B cell (primary cell): Measurements from ENCODE around the gene TULP3. TPM values are rescaled to one million over a fixed set of nuclear protein-coding genes. Genes with fewer than 3 reads are reported as not detected.

ENCODE experiments used
- ATAC-seq: fragments of 200-7000 bp; cut with Tn5 transposase; one replicate; pipeline ENCODE4 v1.10.0; 2021; ENCODE audit warnings: low read depth, mild to moderate bottlenecking, moderate number of reproducible peaks, moderate library complexity
- CTCF ChIA-PET: fragments of 350-600 bp; sonication (Branson Sonifier 250); formaldehyde crosslinking; loops from one replicate; lab custom pipeline; 2021; ENCODE audit warnings: antibody characterized with exemption, inconsistent platforms; lab: Charles Lee
- POLR2A ChIA-PET: fragments of 350-600 bp; sonication (Branson Sonifier 250); formaldehyde crosslinking; loops from one replicate; lab custom pipeline; 2021; ENCODE audit warnings: antibody characterized with exemption; lab: Charles Lee
- DNase-seq: peaks from one replicate; pipeline ENCODE4 v3.0.0; 2013
- H2AFZ ChIP-seq: 2 replicates; pipeline ENCODE4 v1.6.1; 2012; ENCODE audit warnings: mild to moderate bottlenecking, low read depth, low read length; ENCODE audit not compliant: insufficient read depth, poor library complexity, severe bottlenecking
- H3K27ac ChIP-seq, 2 donors: 1 replicate in 1 of 2; 2 replicates in 1 of 2; pipeline ENCODE4 v1.5.1; 2012 to 2013; ENCODE audit warnings: low read length in 2 of 2, mild to moderate bottlenecking in 2 of 2, moderate library complexity in 1 of 2
- H3K27me3 ChIP-seq, 4 experiments: fragments of 200-600 bp in 1 of 4; sonication (generic) in 1 of 4; replicated peaks in 1 of 4; 1 replicate in 2 of 4; 2 replicates in 2 of 4; pipeline versions ENCODE4 v1.6.1 to v1.7.0; 2013 to 2016; ENCODE audit warnings: low read length in 3 of 4, mild to moderate bottlenecking in 2 of 4, mixed read lengths in 1 of 4, moderate library complexity in 1 of 4; ENCODE audit not compliant: insufficient read depth in 4 of 4, control insufficient read depth in 3 of 4; ENCODE audit errors: control extremely low read depth in 1 of 4
- H3K36me3 ChIP-seq, 2 experiments: replicated peaks in 1 of 2; 1 replicate in 1 of 2; 2 replicates in 1 of 2; pipeline versions ENCODE4 v1.6.1 to v1.7.1; 2013; ENCODE audit warnings: low read length in 1 of 2; ENCODE audit not compliant: insufficient read depth in 2 of 2, control insufficient read depth in 1 of 2; ENCODE audit errors: control extremely low read depth in 1 of 2, extremely low read depth in 1 of 2
- H3K4me1 ChIP-seq, 2 donors: fragments of 200-600 bp in 1 of 2; sonication (generic) in 1 of 2; 1 replicate in 1 of 2; 2 replicates in 1 of 2; pipeline versions ENCODE4 v1.5.1 to v1.6.1; 2013 to 2017; ENCODE audit warnings: low read length in 2 of 2; ENCODE audit not compliant: control insufficient read depth in 2 of 2, insufficient read depth in 2 of 2
- H3K4me2 ChIP-seq: replicated peaks from 2 replicates; pipeline ENCODE3; 2012; ENCODE audit warnings: mild to moderate bottlenecking, low read depth, low read length; ENCODE audit not compliant: poor library complexity, severe bottlenecking
- H3K4me3 ChIP-seq, 5 experiments: fragments of 200-600 bp in 1 of 5; sonication (generic) in 1 of 5; 1 replicate in 3 of 5; 2 replicates in 2 of 5; pipeline versions ENCODE4 v1.5.1 to v1.7.0; 2011 to 2016; ENCODE audit warnings: low read length in 4 of 5, mild to moderate bottlenecking in 4 of 5, low read depth in 2 of 5, control low read depth in 1 of 5, moderate library complexity in 1 of 5; ENCODE audit not compliant: insufficient read depth in 1 of 5; ENCODE audit errors: control extremely low read depth in 1 of 5, extremely low read depth in 1 of 5
- H3K79me2 ChIP-seq: fragments of 200-600 bp; sonication (generic); one replicate; pipeline ENCODE4 v1.6.0; 2016; ENCODE audit warnings: low read length; ENCODE audit not compliant: control insufficient read depth, insufficient read depth
- H3K9ac ChIP-seq: fragments of 200-600 bp; sonication (generic); 2 replicates; pipeline ENCODE4 v1.6.1; 2017; ENCODE audit warnings: mild to moderate bottlenecking, low read length, moderate library complexity
- H3K9me3 ChIP-seq, 3 donors: one replicate each; pipeline versions ENCODE4 v1.6.1 to v1.7.1; 2013; ENCODE audit warnings: low read length in 2 of 3; ENCODE audit not compliant: control insufficient read depth in 2 of 3, insufficient read depth in 1 of 3; ENCODE audit errors: control extremely low read depth in 1 of 3
- H4K20me1 ChIP-seq: 2 replicates; pipeline ENCODE4 v1.6.0; 2012; ENCODE audit warnings: mild to moderate bottlenecking, low read length; ENCODE audit not compliant: insufficient read depth, control insufficient read depth, poor library complexity, severe bottlenecking
- H3K27ac Mint-ChIP-seq: one replicate; pipeline ENCODE4 v1.8.0; 2021; ENCODE audit warnings: mixed read lengths
- H3K27me3 Mint-ChIP-seq: one replicate; pipeline ENCODE4 v1.8.0; 2021; ENCODE audit warnings: mixed read lengths
- H3K4me1 Mint-ChIP-seq: one replicate; pipeline ENCODE4 v1.8.0; 2021; ENCODE audit warnings: mixed read lengths
- H3K4me3 Mint-ChIP-seq: one replicate; pipeline ENCODE4 v1.8.0; 2021; ENCODE audit warnings: mixed read lengths
- H3K9me3 Mint-ChIP-seq: one replicate; pipeline ENCODE4 v1.8.0; 2022; ENCODE audit warnings: mixed read lengths; ENCODE audit not compliant: insufficient read depth
- CTCF ChIP-seq: fragments of 200-600 bp; IDR thresholded peaks from one replicate; pipeline ENCODE4 v1.8.0; 2022; ENCODE audit warnings: antibody characterized with exemption, mild to moderate bottlenecking
- EZH2 ChIP-seq: IDR thresholded peaks from 2 replicates; pipeline ENCODE4 v1.6.1; 2012; ENCODE audit warnings: borderline replicate concordance, low read depth, mild to moderate bottlenecking, moderate library complexity, low read length; ENCODE audit not compliant: insufficient read depth, poor library complexity, severe bottlenecking
- WGBS: methylation state at CpG from one replicate; pipeline ENCODE4 v1.1.5; 2013; ENCODE audit warnings: missing lambda C conversion rate; ENCODE audit not compliant: insufficient coverage; 5-methylcytosine and 5-hydroxymethylcytosine counted together
- intact Hi-C: fragments of 100-400 bp; cut with micrococcal nuclease; formaldehyde crosslinking; loops from one replicate; pipeline ENCODE4 v1.10.0; 2022
- polyA plus RNA-seq: library from polyadenylated mRNA; depleted of rRNA; stranded (reverse); fragments of >200 nt; gene quantifications from 2 replicates; pipeline ENCODE4 v1.2.3, GENCODE V29; 2012
- total RNA-seq, 2 donors: library from RNA; stranded (reverse); fragments of 120-200 nt in 1 of 2; gene quantifications; 1 replicate in 1 of 2; 2 replicates in 1 of 2; pipeline versions ENCODE4 v1.2.3 to v1.2.4, GENCODE V29; 2013 to 2022

Gene TULP3
- total and polyA plus RNA-seq, 2 donors (not counting 1 experiment from before 2014, with no cell fraction given): 8.3 to 9.2 TPM

- CTCF ChIA-PET: no interaction called here
- ATAC-seq: no peak
- TF ChIP-seq CTCF (no peak), EZH2 (no peak)
These were observed 49.5 kb upstream of the TULP3 start for GRCh38 chr12:2841056-2841650.

GRCh38 chr12:2842948-2843347 is 47.7 kb upstream of the TULP3 start:
- no peak overlapping the region for H3K4me3 ChIP-seq
- no peak for DNase-seq
- H3K27ac ChIP-seq: no peak overlapping the region
- no peak overlapping the region for H3K4me3 Mint-ChIP-seq
- H3K36me3 ChIP-seq: peaks cover 0 to 39% of the 10 kb centered on the region in 2 experiments
- H3K27me3 Mint-ChIP-seq: no peaks in the 10 kb centered on the region
- H3K9ac ChIP-seq: no peak overlapping the region
- no peaks in the 10 kb centered on the region for H3K79me2 ChIP-seq
- no peaks in the 10 kb centered on the region for H3K9me3 ChIP-seq
- no peaks in the 10 kb centered on the region for H3K4me1 ChIP-seq
- WGBS: 97% methylated on average over 4 of the region's 5 CpGs
- no peak overlapping the region for H3K27ac Mint-ChIP-seq
- no peaks in the 10 kb centered on the region for H3K27me3 ChIP-seq
- H3K9me3 Mint-ChIP-seq: no peaks in the 10 kb centered on the region
- H3K4me1 Mint-ChIP-seq: no peaks in the 10 kb centered on the region
- POLR2A ChIA-PET: no interaction called here
- CTCF ChIA-PET: interaction anchor here (1.2 kb wide), 1 partner anchor 962 kb away, joined by 3 read pairs; no protein-coding TSS in a partner anchor
- no peaks in the 10 kb centered on the region for H4K20me1 ChIP-seq
- intact Hi-C loops: no loop called here
- no peak overlapping the region for H3K4me2 ChIP-seq
- ATAC-seq: no peak
- TF ChIP-seq EZH2: no peak
- no peak for TF ChIP-seq CTCF
- no peak overlapping the region for H2AFZ ChIP-seq

More at GRCh38 chr12:2841056-2841650, 49.5 kb upstream of the TULP3 start:
- Histone ChIP-seq H3K4me1 (no peaks in the 10 kb centered on the region), H3K4me2 (no peak overlapping the region), H3K27me3 (no peaks in the 10 kb centered on the region), H3K4me3 (no peak overlapping the region), H3K79me2 (no peaks in the 10 kb centered on the region), H4K20me1 (no peaks in the 10 kb centered on the region), H3K9me3 (no peaks in the 10 kb centered on the region), H3K36me3 (peaks cover 0 to 33% of the 10 kb centered on the region in 2 experiments), H2AFZ (no peak overlapping the region), H3K27ac (no peak overlapping the region), H3K9ac (no peak overlapping the region)
- H3K27me3 Mint-ChIP-seq: no peaks in the 10 kb centered on the region
- intact Hi-C loops: no loop called here
- H3K4me1 Mint-ChIP-seq: no peaks in the 10 kb centered on the region
- POLR2A ChIA-PET: no interaction called here
- H3K27ac Mint-ChIP-seq: no peak overlapping the region
- no peak for DNase-seq
- 97% methylated on average over 3 of the region's 9 CpGs for WGBS
- H3K9me3 Mint-ChIP-seq: no peaks in the 10 kb centered on the region
- H3K4me3 Mint-ChIP-seq: no peak overlapping the region
